Transverse colon (tissue), 4 donors: ENCODE data around the gene RAB5B. TPM values are rescaled to one million over a fixed set of nuclear protein-coding genes. Genes with fewer than 3 reads are reported as not detected.

ENCODE experiments used
- DNase-seq: peaks from one replicate; pipeline ENCODE4 v3.0.0-alpha.2; 2019
- H3K27ac ChIP-seq, 4 donors: fragments of 200-600 bp; sonication (generic); 2 replicates each; pipeline ENCODE4 v1.5.1; 2016 to 2018; ENCODE audit warnings: inconsistent platforms in 4 of 4
- H3K27me3 ChIP-seq: fragments of 200-600 bp; sonication (generic); 2 replicates; pipeline ENCODE4 v1.5.1; 2017; ENCODE audit warnings: inconsistent platforms
- H3K36me3 ChIP-seq, 4 donors: fragments of 200-600 bp; sonication (generic); 2 replicates each; pipeline ENCODE4 v1.5.1; 2017 to 2019; ENCODE audit warnings: inconsistent platforms in 4 of 4
- H3K4me1 ChIP-seq, 4 donors: fragments of 200-600 bp; sonication (generic); 2 replicates each; pipeline ENCODE4 v1.5.1; 2017 to 2020; ENCODE audit warnings: inconsistent platforms in 4 of 4
- H3K4me3 ChIP-seq, 4 donors: fragments of 200-600 bp; sonication (generic); 1 replicate in 1 of 4; 2 replicates in 3 of 4; pipeline versions ENCODE4 v1.5.1 to v1.6.1; 2017 to 2019; ENCODE audit warnings: inconsistent platforms in 4 of 4
- H3K9me3 ChIP-seq, 2 donors: fragments of 200-600 bp; sonication (generic); 2 replicates each; pipeline ENCODE4 v1.5.1; 2017 to 2019; ENCODE audit warnings: inconsistent platforms in 2 of 2
- EP300 ChIP-seq: sonication (generic); formaldehyde crosslinking; IDR thresholded peaks from one replicate; pipeline ENCODE4 v1.6.1; 2017; ENCODE audit warnings: antibody characterized with exemption, low read depth
- POLR2A ChIP-seq: fragments of 450-650 bp; IDR thresholded peaks from one replicate; pipeline ENCODE4 v1.6.1; 2016; ENCODE audit warnings: antibody characterized with exemption, mild to moderate bottlenecking, moderate library complexity
- POLR2AphosphoS5 ChIP-seq, 3 donors: sonication (generic); formaldehyde crosslinking; IDR thresholded peaks; one replicate each; pipeline ENCODE4 v1.6.1; 2016; ENCODE audit warnings: antibody characterized with exemption in 3 of 3
- WGBS, 2 donors: methylation state at CpG; one replicate each; pipeline ENCODE4 v1.1.5; 2018; ENCODE audit warnings: low coverage in 1 of 2; 5-methylcytosine and 5-hydroxymethylcytosine counted together
- in situ Hi-C, 4 donors: fragments of 200-750 bp; cut with MboI; loops; one replicate each; pipeline versions ENCODE4 v1.15.0 to v1.15.1; 2017; ENCODE audit warnings: low sequenced_read_pairs in 3 of 4, low pct_ligation_motif_present in 1 of 4, low pct_unique_long_range_greater_than_20kb in 1 of 4
- intact Hi-C: fragments of 100-400 bp; cut with DNase I; formaldehyde crosslinking; loops from one replicate; pipeline ENCODE4 v1.15.1; 2023; ENCODE audit warnings: low total_unique reads
- total RNA-seq, 4 donors: library from RNA; depleted of rRNA; stranded (reverse); fragments of >200 nt; gene quantifications; one replicate each; pipeline ENCODE4 v1.1.0, GENCODE V29; 2016
- TF ChIP-seq, protein P1 (sequence below), 5 experiments: fragments of 200-600 bp in 3 of 5; fragments of 450-650 bp in 2 of 5; sonication (generic) in 3 of 5; IDR thresholded peaks; 1 replicate in 2 of 5; 2 replicates in 3 of 5; pipeline ENCODE4 v1.5.1; 2016 to 2017; ENCODE audit warnings: antibody characterized with exemption in 5 of 5, inconsistent platforms in 3 of 5, mild to moderate bottlenecking in 2 of 5, moderate library complexity in 1 of 5

RAB5B gene
- total RNA-seq, 4 donors from 2014 or later, result 66.3 to 97.5 (median 88.4) TPM

DNA sequence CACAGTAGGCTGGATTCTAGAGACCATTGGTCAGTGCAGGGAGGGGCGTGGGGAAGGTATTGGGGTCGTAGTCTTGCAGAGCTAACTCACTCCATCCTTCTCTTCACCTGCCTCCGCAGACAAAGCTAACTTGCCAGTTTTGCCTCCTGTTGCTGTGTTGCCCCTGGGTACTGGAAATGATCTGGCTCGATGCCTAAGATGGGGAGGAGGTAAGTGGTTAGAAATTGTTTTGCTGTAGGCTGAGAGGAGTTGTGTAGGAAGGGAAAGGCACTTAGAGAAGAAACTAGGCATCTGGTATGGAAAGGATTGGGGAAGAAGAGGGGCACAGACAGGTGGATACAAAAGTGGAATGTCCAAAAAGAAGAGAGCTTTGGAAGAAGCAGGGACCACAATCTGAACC lies 31.8 kb upstream of the RAB5B start:
- no peak for TF ChIP-seq POLR2AphosphoS5 (IDR thresholded peaks at IDR 0.05)
- TF ChIP-seq POLR2A, result no peak
- TF ChIP-seq EP300, result no peak
- TF ChIP-seq, protein P1, sequence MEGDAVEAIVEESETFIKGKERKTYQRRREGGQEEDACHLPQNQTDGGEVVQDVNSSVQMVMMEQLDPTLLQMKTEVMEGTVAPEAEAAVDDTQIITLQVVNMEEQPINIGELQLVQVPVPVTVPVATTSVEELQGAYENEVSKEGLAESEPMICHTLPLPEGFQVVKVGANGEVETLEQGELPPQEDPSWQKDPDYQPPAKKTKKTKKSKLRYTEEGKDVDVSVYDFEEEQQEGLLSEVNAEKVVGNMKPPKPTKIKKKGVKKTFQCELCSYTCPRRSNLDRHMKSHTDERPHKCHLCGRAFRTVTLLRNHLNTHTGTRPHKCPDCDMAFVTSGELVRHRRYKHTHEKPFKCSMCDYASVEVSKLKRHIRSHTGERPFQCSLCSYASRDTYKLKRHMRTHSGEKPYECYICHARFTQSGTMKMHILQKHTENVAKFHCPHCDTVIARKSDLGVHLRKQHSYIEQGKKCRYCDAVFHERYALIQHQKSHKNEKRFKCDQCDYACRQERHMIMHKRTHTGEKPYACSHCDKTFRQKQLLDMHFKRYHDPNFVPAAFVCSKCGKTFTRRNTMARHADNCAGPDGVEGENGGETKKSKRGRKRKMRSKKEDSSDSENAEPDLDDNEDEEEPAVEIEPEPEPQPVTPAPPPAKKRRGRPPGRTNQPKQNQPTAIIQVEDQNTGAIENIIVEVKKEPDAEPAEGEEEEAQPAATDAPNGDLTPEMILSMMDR (IDR thresholded peaks at IDR 0.05), result no peak
- intact Hi-C loops, result no loop called here
- DNase-seq, result no peak
- Histone ChIP-seq H3K4me1 (peaks cover 0 to 10% (median 7%) of the 10 kb centered on the region in 4 donors), H3K27me3 (no peaks in the 10 kb centered on the region), H3K36me3 (peaks cover 0 to 23% (median 4%) of the 10 kb centered on the region in 4 donors), H3K4me3 (no peak overlapping the region), H3K9me3 (no peaks in the 10 kb centered on the region), H3K27ac (no peak overlapping the region)
- WGBS, 2 donors, result 83 to 90% methylated on average over 1 to 4 of the region's 4 CpGs
- in situ Hi-C loops, result loop anchor here in 3 of 4 donors (10.0 to 25.0 kb wide), 2 partner anchors 127 to 130 kb away; partner anchors contain the start of genes ORMDL2 (in 3 of the 3) and SARNP (in 3 of the 3)

DNA sequence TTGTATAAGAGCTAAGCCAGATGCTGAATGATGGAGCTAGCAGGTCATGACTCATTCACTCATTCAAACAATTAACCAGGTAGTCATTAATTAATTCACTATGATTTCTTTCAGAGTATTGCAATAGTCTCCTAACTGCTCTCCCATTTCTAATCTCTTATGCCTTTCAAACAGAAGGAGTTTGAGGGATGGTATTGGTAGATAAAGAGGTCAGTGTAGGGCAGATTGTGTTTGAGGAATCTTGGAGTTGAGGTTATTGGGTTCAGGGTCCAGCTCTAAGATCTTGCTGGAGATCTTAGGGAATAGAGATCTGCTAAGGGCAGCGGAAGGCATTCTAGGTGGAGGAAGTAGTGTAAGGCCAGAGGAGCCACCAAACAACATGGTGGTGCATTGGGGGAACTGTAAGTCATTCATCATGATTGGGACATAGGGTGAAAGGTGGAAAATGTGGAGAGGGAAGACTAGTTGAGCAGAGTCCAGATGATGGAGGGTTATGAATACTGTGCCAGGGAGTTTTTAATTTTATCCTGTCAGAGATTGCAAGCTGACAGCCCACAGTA lies 31.2 kb upstream of the RAB5B start:
- WGBS, 2 donors, result 95 to 100% methylated on average over 1 of the region's 1 CpG
- no peak for TF ChIP-seq EP300
- TF ChIP-seq, protein P1 (IDR thresholded peaks at IDR 0.05), result no peak
- TF ChIP-seq POLR2AphosphoS5 (IDR thresholded peaks at IDR 0.05), result no peak
- TF ChIP-seq POLR2A, result no peak
- in situ Hi-C loops, result loop anchor here in 3 of 4 donors (10.0 to 25.0 kb wide), 2 partner anchors 128 to 130 kb away; partner anchors contain the start of genes ORMDL2 (in 3 of the 3) and SARNP (in 3 of the 3)
- Histone ChIP-seq H3K4me1 (peaks cover 0 to 10% (median 7%) of the 10 kb centered on the region in 4 donors), H3K27ac (no peak overlapping the region), H3K27me3 (no peaks in the 10 kb centered on the region), H3K9me3 (no peaks in the 10 kb centered on the region), H3K36me3 (peaks cover 0 to 23% (median 4%) of the 10 kb centered on the region in 4 donors), H3K4me3 (no peak overlapping the region)
- no peak for DNase-seq
- intact Hi-C loops, result no loop called here

DNA sequence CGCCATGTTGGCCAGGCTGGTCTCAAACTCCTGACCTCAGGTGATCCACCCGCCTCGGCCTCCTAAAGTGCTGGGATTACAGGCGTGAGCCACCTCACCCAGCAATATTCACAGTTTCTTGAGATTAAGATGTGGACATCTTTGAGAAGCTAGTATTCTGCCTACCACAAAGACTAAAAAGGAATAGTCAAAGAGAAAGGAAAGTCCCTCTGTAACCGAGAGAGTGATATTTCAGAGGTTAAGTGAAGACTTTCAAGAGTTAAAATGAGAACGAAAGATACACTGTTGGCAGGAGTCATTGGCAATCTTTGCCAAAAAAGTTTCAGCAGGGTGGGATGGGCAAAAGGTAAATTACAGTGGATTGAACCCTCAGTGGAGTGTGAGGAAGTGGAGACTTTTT lies 27.3 kb upstream of the RAB5B start:
- 73 to 92% methylated on average over 6 of the region's 6 CpGs for WGBS, 2 donors
- in situ Hi-C loops, result loop anchor here in 3 of 4 donors (10.0 to 25.0 kb wide), 2 partner anchors 132 to 134 kb away; partner anchors contain the start of genes ORMDL2 (in 3 of the 3) and SARNP (in 3 of the 3)
- H3K36me3 ChIP-seq, result peaks cover 0 to 28% (median 8%) of the 10 kb centered on the region in 4 donors

DNA sequence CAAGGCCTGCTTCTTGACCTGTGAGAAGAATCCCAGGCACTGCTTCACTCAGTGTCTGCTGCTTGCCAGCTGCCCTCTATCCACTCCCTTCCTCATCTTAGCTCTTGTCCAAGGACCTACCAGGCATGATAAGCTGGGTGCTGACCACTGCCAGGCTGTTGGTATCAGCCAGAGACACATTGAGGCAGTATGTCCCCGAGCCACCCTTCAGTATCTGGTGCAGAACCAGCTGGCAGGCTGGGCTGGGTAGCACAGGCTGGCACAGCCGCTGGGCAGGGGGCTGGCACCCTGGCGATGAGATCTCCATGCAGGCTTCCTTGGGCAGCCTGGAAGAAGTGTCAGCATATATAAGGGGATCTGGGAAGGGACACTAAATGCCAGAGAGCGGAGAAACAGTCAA lies 18.5 kb upstream of the RAB5B start:
- no peaks in the 10 kb centered on the region for H3K4me1 ChIP-seq
- TF ChIP-seq POLR2AphosphoS5 (IDR thresholded peaks at IDR 0.05), result no peak
- TF ChIP-seq, protein P1 (IDR thresholded peaks at IDR 0.05), result no peak
- TF ChIP-seq EP300, result no peak
- no peak for TF ChIP-seq POLR2A
- no peaks in the 10 kb centered on the region for H3K27me3 ChIP-seq
- no peak for DNase-seq
- in situ Hi-C loops, result no loop called here
- no peak overlapping the region for H3K4me3 ChIP-seq
- no peaks in the 10 kb centered on the region for H3K9me3 ChIP-seq
- no peak overlapping the region for H3K27ac ChIP-seq
- intact Hi-C loops, result no loop called here
- WGBS, 2 donors, result 95% methylated on average over 4 of the region's 4 CpGs; no CpG with 5 or more reads in 1 of the 2 donors
- H3K36me3 ChIP-seq, result peaks cover 0 to 24% (median 3%) of the 10 kb centered on the region in 4 donors

More for the DNA sequence above, 27.3 kb upstream of the RAB5B start:
- H3K4me3 ChIP-seq, result no peak overlapping the region
- TF ChIP-seq, protein P1 (IDR thresholded peaks at IDR 0.05), result no peak
- TF ChIP-seq POLR2A (no peak), EP300 (no peak), POLR2AphosphoS5 (IDR thresholded peaks at IDR 0.05) (no peak)
- DNase-seq, result no peak
- no peaks in the 10 kb centered on the region for H3K9me3 ChIP-seq
- H3K27me3 ChIP-seq, result no peaks in the 10 kb centered on the region
- H3K27ac ChIP-seq, result no peak overlapping the region
- no peaks in the 10 kb centered on the region for H3K4me1 ChIP-seq
- intact Hi-C loops, result no loop called here
